GM18868 (cell line): ENCODE results near the gene TFPI2.

ENCODE experiments used
- ATAC-seq: cut with Tn5 transposase; IDR thresholded peaks from one replicate; pipeline ENCODE4 v1.9.1; 2021; ENCODE audit warnings: mild to moderate bottlenecking, moderate library complexity; ENCODE audit not compliant: unreplicated experiment

The TFPI2 gene

DNA sequence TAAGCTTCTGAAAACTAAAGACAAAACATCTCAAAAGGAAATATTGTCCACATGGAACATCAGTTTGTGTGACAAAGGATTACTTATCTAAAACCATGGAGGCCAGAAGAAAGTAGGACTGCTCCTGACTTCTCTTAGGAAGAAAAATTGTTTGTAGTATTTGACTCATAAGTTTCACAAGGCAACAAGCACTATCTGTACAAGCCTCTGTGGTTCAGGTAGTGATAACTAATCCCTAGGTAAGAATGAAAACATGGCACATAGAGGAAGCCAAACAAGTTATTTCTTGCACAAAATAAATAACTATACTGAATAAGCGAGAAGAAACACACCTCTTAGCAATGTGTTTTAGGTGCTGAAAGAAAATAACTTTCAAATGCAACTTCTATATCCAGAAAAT is 30.3 kb downstream of the TFPI2 start:
- no peak for ATAC-seq

DNA sequence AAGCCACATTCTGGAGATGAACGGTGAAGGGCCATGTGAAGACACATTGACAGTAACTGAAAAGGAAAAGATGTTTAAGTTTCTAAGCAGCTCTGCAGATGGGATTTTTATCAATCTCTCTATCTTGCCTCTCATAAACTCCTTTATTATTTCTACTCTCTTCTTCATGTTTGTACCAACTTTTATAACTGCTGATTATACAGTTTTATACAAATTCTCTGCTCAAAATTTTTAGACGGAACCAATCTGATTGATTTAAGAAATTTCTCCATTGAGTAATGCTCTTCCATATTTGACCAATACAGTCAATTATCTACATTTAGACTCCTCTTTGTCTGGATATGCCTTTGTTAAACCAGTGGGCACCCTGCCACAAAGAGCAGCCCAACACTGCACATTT is 31.7 kb downstream of the TFPI2 start:
- ATAC-seq, result no peak

DNA sequence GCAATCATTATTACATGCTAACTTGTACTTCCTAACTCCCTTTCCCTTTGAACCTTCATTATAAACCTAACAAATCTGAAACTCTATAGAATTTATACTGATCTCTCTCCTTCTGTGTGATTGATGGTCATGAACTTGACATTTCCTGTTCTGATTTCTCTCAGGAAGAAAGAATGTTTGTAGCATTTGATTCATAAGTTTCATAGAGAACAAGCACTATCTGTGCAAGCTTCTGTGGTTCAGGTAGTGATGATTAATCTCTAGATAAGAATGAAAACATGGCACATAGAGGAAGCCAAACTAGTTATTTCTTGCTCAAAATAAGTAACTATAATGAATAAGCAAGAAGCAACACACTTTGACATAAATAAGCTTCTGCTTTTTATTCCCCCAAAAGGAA is 34.2 kb downstream of the TFPI2 start:
- peak; percentile 70 for ATAC-seq

DNA sequence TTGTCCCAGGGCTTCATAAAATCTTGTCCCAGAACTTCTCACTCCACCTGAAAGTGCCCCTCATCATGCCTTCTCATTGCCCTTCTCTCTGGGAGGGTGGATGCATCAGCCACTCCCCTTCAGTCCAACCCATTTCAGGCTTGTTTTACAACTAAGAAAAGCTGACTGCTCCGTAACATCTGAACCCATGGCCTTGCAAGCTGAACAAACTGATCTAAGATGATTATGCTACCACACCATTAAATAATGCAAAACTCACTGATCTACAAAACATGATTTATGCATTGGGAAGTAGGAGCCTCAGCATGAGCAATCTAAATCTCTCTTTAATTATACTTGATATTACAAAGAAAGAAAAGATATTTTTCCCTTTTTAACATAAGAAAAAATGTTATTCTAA is 34.8 kb downstream of the TFPI2 start:
- ATAC-seq, result no peak

DNA sequence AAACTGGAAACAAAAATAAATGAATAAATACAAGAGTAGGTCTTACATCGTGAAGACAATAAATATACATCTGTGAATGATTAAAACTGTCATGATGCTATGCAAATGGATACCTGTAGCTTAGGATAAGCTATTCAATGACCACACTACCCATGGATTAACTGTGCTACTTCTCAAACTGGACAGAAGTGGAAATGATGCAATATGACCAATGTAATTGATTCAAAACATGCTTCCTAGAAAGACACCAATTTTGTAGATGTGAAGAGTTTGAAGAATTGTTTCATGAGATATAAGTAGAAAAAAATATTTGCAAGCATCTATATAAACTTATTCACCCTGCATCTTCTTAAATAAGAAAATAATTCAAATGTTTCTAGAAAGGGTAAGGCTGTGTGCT is 36.1 kb downstream of the TFPI2 start:
- ATAC-seq, result no peak

DNA sequence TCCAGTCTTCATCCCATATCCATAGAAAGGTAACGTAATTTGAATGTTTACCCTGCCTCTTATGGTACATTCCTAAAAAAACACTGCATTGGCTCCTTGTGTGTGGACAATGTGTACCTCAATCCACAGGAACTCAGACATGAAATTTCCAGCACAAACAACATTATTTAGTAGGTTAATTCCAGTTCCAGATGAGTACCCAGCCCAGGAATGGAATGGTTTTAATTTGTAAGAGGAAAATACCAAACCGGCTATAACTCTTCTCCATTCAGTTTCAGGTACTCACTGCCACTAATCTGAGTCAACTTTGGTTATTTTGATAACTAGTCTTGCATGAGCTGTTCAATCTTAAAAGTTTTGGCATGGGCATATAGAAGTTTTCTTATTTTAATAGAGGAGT is 39.0 kb downstream of the TFPI2 start:
- no peak for ATAC-seq

DNA sequence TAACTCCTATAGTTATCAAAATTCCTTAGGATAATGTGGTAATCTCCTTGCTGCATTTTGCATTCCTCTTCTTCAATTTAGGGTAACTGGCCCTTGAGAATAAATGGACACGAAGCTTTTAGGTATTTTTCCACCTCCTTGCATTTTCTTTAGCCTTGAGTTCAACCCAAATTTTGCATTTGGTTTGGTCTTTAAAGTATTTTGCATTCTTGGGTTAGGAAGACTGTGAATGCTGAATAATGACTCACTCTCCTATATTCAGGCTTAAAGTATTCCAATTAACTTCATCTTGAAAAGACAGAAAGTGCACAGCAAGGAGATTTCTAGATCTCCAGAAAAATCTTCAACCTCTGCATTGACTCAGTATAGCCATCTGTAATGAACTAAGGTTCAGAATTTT is 47.3 kb downstream of the TFPI2 start:
- ATAC-seq, result no peak

DNA sequence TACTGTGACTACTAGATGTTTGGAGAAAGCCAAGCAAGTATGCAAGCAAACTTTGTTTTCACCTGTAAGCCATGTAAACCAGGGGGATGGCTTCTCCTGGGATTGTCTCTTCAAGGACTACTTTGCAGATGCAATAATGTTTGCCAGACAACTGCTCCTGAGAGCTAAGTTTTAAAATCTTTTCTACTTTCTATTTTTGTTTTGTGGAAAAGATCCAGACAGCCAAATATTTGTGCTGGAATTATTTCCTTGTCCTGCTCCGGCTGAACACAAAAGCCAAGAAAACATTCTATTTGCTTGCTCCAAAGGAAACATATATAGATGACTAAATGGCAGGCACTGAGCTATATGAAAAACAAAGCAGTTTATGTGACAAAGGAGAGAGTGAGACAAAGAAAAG is 51.6 kb downstream of the TFPI2 start:
- ATAC-seq, result no peak

DNA sequence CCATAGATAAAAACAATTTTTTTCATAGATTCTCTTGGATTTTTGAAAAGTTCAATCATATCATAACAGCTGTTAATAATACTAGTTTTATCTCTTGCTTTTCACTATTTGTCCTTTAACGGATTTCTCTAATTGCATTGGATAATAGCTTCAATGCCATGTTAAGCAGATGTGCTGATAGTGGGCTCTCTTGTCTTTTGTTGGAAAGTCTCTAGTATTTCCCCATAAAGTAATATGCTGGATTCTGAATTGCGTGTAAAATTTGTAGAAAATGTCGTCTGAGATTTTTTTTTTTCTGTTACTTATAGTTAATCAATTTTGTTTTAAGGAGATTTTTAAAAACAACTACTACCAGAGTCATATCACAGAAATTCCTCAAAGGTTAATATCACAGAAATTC is 53.3 kb downstream of the TFPI2 start:
- no peak for ATAC-seq

DNA sequence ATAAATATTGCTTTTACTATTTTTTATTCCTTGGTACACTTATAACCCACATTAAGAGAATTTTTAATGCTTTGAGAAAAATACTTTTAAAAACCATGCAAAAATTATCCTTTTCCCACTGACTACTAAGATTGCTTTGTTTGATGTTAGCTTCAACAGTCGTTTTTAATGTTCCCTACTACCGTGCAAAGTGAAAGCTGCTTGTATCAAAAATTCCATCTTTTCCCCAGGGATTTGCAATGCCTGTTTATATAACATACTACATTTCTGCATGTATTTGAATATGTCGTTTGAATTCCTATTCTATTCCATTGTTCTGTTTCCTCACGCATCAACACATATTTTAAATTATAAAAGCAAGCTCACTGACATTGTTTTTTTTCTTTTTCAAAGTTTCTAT is 54.4 kb downstream of the TFPI2 start:
- ATAC-seq, result no peak

DNA sequence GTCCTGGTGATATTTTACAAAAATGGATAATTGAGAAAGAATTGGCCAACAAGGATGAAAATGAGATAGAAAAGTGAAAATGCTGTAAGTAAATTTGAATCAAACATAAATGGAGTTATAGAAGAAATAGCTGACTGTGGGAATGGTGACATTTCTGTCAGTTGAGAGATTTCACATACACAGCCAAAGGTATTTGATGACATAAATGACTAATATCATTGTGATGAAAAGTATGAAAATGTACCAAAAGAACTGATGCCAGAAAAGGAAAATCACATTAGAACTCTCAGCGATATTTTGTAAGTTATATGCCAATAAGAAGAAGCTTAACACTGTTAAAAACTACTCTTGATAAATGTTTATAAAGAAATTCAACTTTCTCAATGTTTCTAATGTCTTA is 54.9 kb downstream of the TFPI2 start:
- ATAC-seq, result no peak
